Esophagus squamous epithelium (tissue), 5 donors: ENCODE data around the gene LDB3. TPM values are rescaled to one million over a fixed set of nuclear protein-coding genes. Genes with fewer than 3 reads are reported as not detected.
A peak's percentile ranks its signal among the peaks of the same experiment; 100 is the strongest.

Experiments
- DNase-seq: peaks from one replicate; lab custom pipeline; 2025; lab: John Stamatoyannopoulos, UW
- H3K27ac ChIP-seq, 4 donors: fragments of 200-600 bp; sonication (generic); one replicate each; pipeline ENCODE4 v1.5.1; 2016 to 2019; ENCODE audit warnings: mild to moderate bottlenecking in 1 of 4
- H3K27me3 ChIP-seq, 4 donors: fragments of 200-600 bp; sonication (generic); 1 replicate in 3 of 4; 2 replicates in 1 of 4; pipeline versions ENCODE4 v1.5.1 to v1.6.0; 2017 to 2021; ENCODE audit warnings: antibody characterized with exemption in 1 of 4
- H3K36me3 ChIP-seq, 3 donors: fragments of 200-600 bp; sonication (generic); one replicate each; pipeline ENCODE4 v1.5.1; 2016 to 2019
- H3K4me1 ChIP-seq, 3 donors: fragments of 200-600 bp; sonication (generic); one replicate each; pipeline ENCODE4 v1.5.1; 2017 to 2019
- H3K4me3 ChIP-seq, 4 donors: fragments of 200-600 bp; sonication (generic); 1 replicate in 3 of 4; 2 replicates in 1 of 4; pipeline ENCODE4 v1.5.1; 2016 to 2019; ENCODE audit warnings: mild to moderate bottlenecking in 2 of 4, moderate library complexity in 1 of 4
- H3K9me3 ChIP-seq, 3 donors: fragments of 200-600 bp; sonication (generic); one replicate each; pipeline ENCODE4 v1.5.1; 2016 to 2019
- CTCF ChIP-seq, 6 experiments: fragments of 450-650 bp in 4 of 6; fragments of 200-600 bp in 2 of 6; sonication (generic) in 2 of 6; IDR thresholded peaks; one replicate each; pipeline ENCODE4 v1.5.1; 2016 to 2019; ENCODE audit warnings: antibody characterized with exemption in 6 of 6, mild to moderate bottlenecking in 4 of 6, moderate library complexity in 4 of 6
- POLR2A ChIP-seq, 4 donors: fragments of 450-650 bp; IDR thresholded peaks; one replicate each; pipeline ENCODE4 v1.6.1; 2017; ENCODE audit warnings: antibody characterized with exemption in 4 of 4, mild to moderate bottlenecking in 4 of 4, moderate library complexity in 3 of 4
- WGBS, 2 donors: methylation state at CpG; one replicate each; pipeline ENCODE4 v1.1.5; 2018; 5-methylcytosine and 5-hydroxymethylcytosine counted together
- intact Hi-C: fragments of 100-400 bp; cut with DNase I; formaldehyde crosslinking; loops from one replicate; pipeline ENCODE4 v1.15.0; 2022
- total RNA-seq, 4 donors: library from RNA; depleted of rRNA; stranded (reverse); fragments of >200 nt; gene quantifications; one replicate each; pipeline ENCODE4 v1.1.0, GENCODE V29; 2016
- donor health status: DM: yes; HTN: yes; CAD: no.

Gene LDB3
- total RNA-seq, 4 donors from 2014 or later: 0.09 to 3.4 (median 0.35) TPM

- H3K36me3 ChIP-seq: no peaks in the 10 kb centered on the region
- no peak for TF ChIP-seq CTCF (IDR thresholded peaks at IDR 0.05)
- no peak for TF ChIP-seq POLR2A (IDR thresholded peaks at IDR 0.05)
- peaks cover 0 to 34% (median 11%) of the 10 kb centered on the region in 3 donors for H3K4me1 ChIP-seq
- no peaks in the 10 kb centered on the region for H3K9me3 ChIP-seq
- no peak overlapping the region for H3K4me3 ChIP-seq
- H3K27ac ChIP-seq: no peak overlapping the region
- intact Hi-C loops: no loop called here
- H3K27me3 ChIP-seq: peaks cover 0 to 32% (median 0%) of the 10 kb centered on the region in 4 donors
- WGBS, 2 donors: 89 to 95% methylated on average over 9 of the region's 9 CpGs
- no peak for DNase-seq
Observed at GRCh38 chr10:86749854-86750253, 81.5 kb downstream of the LDB3 start.

- H3K27ac ChIP-seq: no peak overlapping the region
- H3K27me3 ChIP-seq: peaks cover 0 to 38% (median 0%) of the 10 kb centered on the region in 4 donors
- DNase-seq: no peak
- WGBS, 2 donors: 73 to 95% methylated on average over 17 of the region's 17 CpGs
- H3K9me3 ChIP-seq: no peaks in the 10 kb centered on the region
- H3K4me1 ChIP-seq: peaks cover 5 to 45% (median 11%) of the 10 kb centered on the region in 3 donors
- TF ChIP-seq CTCF (IDR thresholded peaks at IDR 0.05) (no peak), POLR2A (IDR thresholded peaks at IDR 0.05) (no peak)
- intact Hi-C loops: no loop called here
- H3K36me3 ChIP-seq: no peaks in the 10 kb centered on the region
- H3K4me3 ChIP-seq: no peak overlapping the region
Observed at GRCh38 chr10:86751477-86751876, 83.2 kb downstream of the LDB3 start.

GRCh38 chr10:86752311-86752710, 84.0 kb downstream of the LDB3 start:
- TF ChIP-seq POLR2A (IDR thresholded peaks at IDR 0.05) (no peak), CTCF (IDR thresholded peaks at IDR 0.05) (no peak)
- no peak for DNase-seq
- Histone ChIP-seq H3K27me3 (peaks cover 0 to 46% (median 0%) of the 10 kb centered on the region in 4 donors), H3K27ac (no peak overlapping the region), H3K4me3 (no peak overlapping the region), H3K36me3 (no peaks in the 10 kb centered on the region), H3K4me1 (peaks cover 5 to 46% (median 11%) of the 10 kb centered on the region in 3 donors), H3K9me3 (no peaks in the 10 kb centered on the region)
- 82 to 91% methylated on average over 4 of the region's 4 CpGs for WGBS, 2 donors
- intact Hi-C loops: no loop called here

GRCh38 chr10:86753051-86753450, 84.7 kb downstream of the LDB3 start:
- intact Hi-C loops: no loop called here
- DNase-seq: no peak
- peaks cover 0 to 46% (median 0%) of the 10 kb centered on the region in 4 donors for H3K27me3 ChIP-seq
- WGBS, 2 donors: 77 to 83% methylated on average over 2 of the region's 2 CpGs
- peak overlapping the region in 1 of 4 donors; percentile 22 for H3K27ac ChIP-seq
- no peaks in the 10 kb centered on the region for H3K9me3 ChIP-seq
- H3K4me1 ChIP-seq: peaks cover 5 to 47% (median 8%) of the 10 kb centered on the region in 3 donors
- no peaks in the 10 kb centered on the region for H3K36me3 ChIP-seq
- TF ChIP-seq CTCF (IDR thresholded peaks at IDR 0.05): no peak
- TF ChIP-seq POLR2A (IDR thresholded peaks at IDR 0.05): no peak
- no peak overlapping the region for H3K4me3 ChIP-seq

- peak overlapping the region in 2 of 4 donors; percentile 22 to 42 for H3K27ac ChIP-seq
- DNase-seq: no peak
Observed at GRCh38 chr10:86753638-86754434, 85.5 kb downstream of the LDB3 start.

More at GRCh38 chr10:86753638-86754434, 85.5 kb downstream of the LDB3 start:
- H3K4me3 ChIP-seq: no peak overlapping the region
- intact Hi-C loops: no loop called here
- TF ChIP-seq CTCF (IDR thresholded peaks at IDR 0.05) (no peak), POLR2A (IDR thresholded peaks at IDR 0.05) (no peak)
- no peaks in the 10 kb centered on the region for H3K36me3 ChIP-seq
- H3K9me3 ChIP-seq: no peaks in the 10 kb centered on the region
- peaks cover 5 to 52% (median 8%) of the 10 kb centered on the region in 3 donors for H3K4me1 ChIP-seq
- peaks cover 0 to 43% (median 0%) of the 10 kb centered on the region in 4 donors for H3K27me3 ChIP-seq
- WGBS, 2 donors: 55 to 59% methylated on average over 12 of the region's 12 CpGs
